GM12878 (cell line): ENCODE results near the gene KCNJ16.

Source experiments
- EZH2 ChIP-seq: IDR thresholded peaks from 2 replicates; pipeline ENCODE4 v1.6.1; 2012; ENCODE audit warnings: low read depth, mild to moderate bottlenecking, control low read depth, inconsistent platforms, low read length, borderline replicate concordance; ENCODE audit not compliant: control insufficient read depth
- HCFC1 ChIP-seq: fragments of 150-350 bp; IDR thresholded peaks from 2 replicates; pipeline ENCODE4 v1.6.1; 2014; ENCODE audit warnings: low read length
- IRF4 ChIP-seq: IDR thresholded peaks from 2 replicates; pipeline ENCODE4 v1.6.1; 2011; ENCODE audit warnings: low read depth, low read length
- POLR2A ChIP-seq: IDR thresholded peaks from 2 replicates; pipeline ENCODE4 v1.6.1; 2011; ENCODE audit warnings: low read depth, mild to moderate bottlenecking, low read length
- POLR2AphosphoS5 ChIP-seq: IDR thresholded peaks from 2 replicates; pipeline ENCODE4 v1.6.1; 2011; ENCODE audit warnings: mild to moderate bottlenecking, low read length, inconsistent platforms
- TCF12 ChIP-seq: IDR thresholded peaks from 2 replicates; pipeline ENCODE4 v1.6.1; 2011; ENCODE audit warnings: low read depth, mild to moderate bottlenecking, low read length
- ZNF274 ChIP-seq: IDR thresholded peaks from one replicate; pipeline ENCODE4 v1.8.0; 2011; ENCODE audit not compliant: insufficient read length, insufficient read depth
- TF ChIP-seq, protein P1 (sequence below), 3 experiments: IDR thresholded peaks in 2 of 3; conservative IDR thresholded peaks in 1 of 3; 2 replicates each; pipeline ENCODE4 v1.5.1; 2011; ENCODE audit warnings: low read depth in 3 of 3, low read length in 3 of 3, mild to moderate bottlenecking in 3 of 3, control low read depth in 2 of 3, moderate library complexity in 2 of 3, inconsistent platforms in 1 of 3, mixed read lengths in 1 of 3; ENCODE audit not compliant: control insufficient read depth in 2 of 3, insufficient read depth in 1 of 3; ENCODE audit errors: extremely low read depth in 1 of 3
- TF ChIP-seq, protein P2 (sequence below): IDR thresholded peaks from 2 replicates; pipeline ENCODE4 v1.6.1; 2011; ENCODE audit warnings: borderline replicate concordance, low read depth, mild to moderate bottlenecking, moderate library complexity, low read length; ENCODE audit not compliant: insufficient read depth, poor library complexity, severe bottlenecking

DNA sequence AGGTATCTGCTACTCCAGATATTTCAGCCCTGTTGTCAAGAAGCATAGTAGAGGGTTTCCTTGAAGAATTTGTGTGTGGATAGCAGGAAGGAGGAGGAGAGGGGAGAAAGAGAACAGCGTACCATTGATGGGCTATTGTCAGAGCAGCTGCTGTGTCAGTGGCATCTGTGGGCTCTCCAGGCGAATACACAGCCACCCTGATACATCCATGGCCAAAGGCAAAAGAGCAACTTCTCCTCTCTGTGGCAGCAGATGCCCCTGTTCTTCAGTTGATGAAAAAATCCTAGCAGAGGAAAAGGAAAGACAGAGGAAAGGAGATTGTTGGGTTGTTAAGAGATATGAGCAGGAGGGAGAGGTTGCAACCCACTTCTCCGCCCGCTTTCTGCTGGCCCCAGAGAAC lies 82.1 kb downstream of the KCNJ16 start:
- TF ChIP-seq HCFC1, result no peak
- TF ChIP-seq ZNF274, result no peak
- TF ChIP-seq POLR2AphosphoS5, result no peak
- no peak for TF ChIP-seq EZH2
- TF ChIP-seq, protein P1, sequence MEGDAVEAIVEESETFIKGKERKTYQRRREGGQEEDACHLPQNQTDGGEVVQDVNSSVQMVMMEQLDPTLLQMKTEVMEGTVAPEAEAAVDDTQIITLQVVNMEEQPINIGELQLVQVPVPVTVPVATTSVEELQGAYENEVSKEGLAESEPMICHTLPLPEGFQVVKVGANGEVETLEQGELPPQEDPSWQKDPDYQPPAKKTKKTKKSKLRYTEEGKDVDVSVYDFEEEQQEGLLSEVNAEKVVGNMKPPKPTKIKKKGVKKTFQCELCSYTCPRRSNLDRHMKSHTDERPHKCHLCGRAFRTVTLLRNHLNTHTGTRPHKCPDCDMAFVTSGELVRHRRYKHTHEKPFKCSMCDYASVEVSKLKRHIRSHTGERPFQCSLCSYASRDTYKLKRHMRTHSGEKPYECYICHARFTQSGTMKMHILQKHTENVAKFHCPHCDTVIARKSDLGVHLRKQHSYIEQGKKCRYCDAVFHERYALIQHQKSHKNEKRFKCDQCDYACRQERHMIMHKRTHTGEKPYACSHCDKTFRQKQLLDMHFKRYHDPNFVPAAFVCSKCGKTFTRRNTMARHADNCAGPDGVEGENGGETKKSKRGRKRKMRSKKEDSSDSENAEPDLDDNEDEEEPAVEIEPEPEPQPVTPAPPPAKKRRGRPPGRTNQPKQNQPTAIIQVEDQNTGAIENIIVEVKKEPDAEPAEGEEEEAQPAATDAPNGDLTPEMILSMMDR (IDR thresholded peaks at IDR 0.05 in 2 of 3, conservative IDR thresholded peaks at IDR 0.05 in 1 of 3; ENCODE audit: control insufficient read depth in 2 of 3, extremely low read depth in 1 of 3, insufficient read depth in 1 of 3, low read depth in 3 of 3, low read length in 3 of 3), result no peak
- TF ChIP-seq, protein P2, sequence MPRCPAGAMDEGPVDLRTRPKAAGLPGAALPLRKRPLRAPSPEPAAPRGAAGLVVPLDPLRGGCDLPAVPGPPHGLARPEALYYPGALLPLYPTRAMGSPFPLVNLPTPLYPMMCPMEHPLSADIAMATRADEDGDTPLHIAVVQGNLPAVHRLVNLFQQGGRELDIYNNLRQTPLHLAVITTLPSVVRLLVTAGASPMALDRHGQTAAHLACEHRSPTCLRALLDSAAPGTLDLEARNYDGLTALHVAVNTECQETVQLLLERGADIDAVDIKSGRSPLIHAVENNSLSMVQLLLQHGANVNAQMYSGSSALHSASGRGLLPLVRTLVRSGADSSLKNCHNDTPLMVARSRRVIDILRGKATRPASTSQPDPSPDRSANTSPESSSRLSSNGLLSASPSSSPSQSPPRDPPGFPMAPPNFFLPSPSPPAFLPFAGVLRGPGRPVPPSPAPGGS, result no peak
- no peak for TF ChIP-seq TCF12
- no peak for TF ChIP-seq POLR2A
- TF ChIP-seq IRF4, result no peak
